M059J (cell line): ENCODE data around the gene DBNDD1. TPM values are rescaled to one million over a fixed set of nuclear protein-coding genes. Genes with fewer than 3 reads are reported as not detected.
A peak's percentile ranks its signal among the peaks of the same experiment; 100 is the strongest.
"Not testable (repeated sequence)": the region's sequence is repeated elsewhere in the genome, so short reads cannot be mapped to it uniquely, and the experiment has no call there.

Experiments used
- DNase-seq: peaks from one replicate; pipeline ENCODE4 v3.0.0-alpha.2; 2012; ENCODE audit warnings: low read depth
- total RNA-seq: library from RNA; depleted of rRNA; stranded (reverse); fragments of >200 nt; shearing (Covaris generic); gene quantifications from 2 replicates; pipeline ENCODE4 v1.2.3, GENCODE V29; 2014

The DBNDD1 gene
- total RNA-seq, 1 experiment from 2014 or later = 18.7 TPM

DNA sequence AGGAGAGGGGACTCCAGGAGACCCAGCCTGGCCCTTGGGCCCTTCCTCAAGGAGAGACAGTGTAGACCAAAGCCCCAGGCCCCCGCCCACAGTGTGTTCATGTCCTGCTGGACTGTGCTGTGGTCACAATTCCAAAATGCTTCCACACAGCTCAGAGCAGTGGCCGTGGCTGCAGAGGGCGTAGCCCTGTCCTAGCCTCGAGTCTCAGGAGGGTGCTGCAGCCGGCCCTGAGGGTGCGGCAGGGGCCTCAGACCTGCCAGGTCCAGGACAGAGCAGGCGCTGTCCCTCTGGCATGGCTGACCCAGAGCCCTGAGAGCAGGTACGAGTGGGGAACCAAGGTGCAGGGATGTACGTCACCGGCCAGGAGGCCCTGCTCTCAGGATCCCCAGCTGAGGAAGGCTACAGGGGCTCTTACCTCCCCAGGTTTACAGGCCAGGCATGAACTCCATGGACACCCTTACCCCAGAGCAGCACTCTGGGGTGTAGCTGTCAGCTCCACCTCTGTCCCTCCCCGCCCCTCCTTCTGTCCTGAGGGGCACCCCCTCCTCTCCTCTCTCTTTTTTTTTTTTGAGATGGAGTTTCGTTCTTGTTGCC lies 7.3 kb downstream of the DBNDD1 start:
- DNase-seq = no peak

GRCh38 chr16:90011508-90011819 lies 7.8 kb downstream of the DBNDD1 start:
- no peak for DNase-seq

DNA sequence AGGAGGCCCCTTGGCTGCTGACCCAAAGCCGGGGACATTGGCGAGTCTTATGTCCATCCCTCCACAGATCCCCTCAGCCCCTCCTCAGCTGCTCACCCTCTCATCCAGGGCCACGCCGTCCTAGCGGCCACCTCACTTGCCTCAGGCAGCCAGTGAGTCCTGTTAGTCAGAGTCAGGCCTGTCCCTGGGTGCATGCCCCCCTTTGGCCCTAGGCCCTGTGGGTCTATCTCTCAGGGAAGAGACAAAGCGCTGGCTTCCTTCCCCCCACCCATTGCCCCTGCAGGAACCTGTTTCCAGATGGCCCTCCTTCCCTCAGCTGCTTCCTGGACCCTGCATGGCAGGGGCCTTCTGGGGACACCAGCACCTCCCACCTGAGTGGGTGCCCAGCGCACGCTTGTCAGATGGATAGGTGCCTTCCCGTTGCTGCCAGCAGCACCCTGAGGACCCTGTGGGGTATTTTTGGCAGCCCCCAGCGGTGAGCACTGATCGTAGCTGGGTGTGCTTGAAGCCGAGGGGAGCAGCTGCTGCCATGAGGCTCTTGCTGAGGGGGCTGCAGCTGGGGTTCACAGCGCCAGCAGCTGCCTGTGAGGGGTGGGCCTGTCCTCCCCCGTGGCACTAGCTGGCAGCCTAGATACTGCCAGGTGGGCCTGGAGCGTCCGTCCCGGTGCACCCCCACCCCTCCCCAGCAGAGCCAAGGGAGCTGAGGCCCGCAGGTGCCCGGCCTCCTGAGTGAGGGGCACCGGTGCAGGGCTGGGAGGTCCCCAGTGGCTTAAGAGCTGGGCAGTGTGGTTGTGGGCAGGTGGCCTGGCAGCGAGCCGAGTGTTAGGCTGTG lies 8.4 kb downstream of the DBNDD1 start:
- DNase-seq = no peak

DNA sequence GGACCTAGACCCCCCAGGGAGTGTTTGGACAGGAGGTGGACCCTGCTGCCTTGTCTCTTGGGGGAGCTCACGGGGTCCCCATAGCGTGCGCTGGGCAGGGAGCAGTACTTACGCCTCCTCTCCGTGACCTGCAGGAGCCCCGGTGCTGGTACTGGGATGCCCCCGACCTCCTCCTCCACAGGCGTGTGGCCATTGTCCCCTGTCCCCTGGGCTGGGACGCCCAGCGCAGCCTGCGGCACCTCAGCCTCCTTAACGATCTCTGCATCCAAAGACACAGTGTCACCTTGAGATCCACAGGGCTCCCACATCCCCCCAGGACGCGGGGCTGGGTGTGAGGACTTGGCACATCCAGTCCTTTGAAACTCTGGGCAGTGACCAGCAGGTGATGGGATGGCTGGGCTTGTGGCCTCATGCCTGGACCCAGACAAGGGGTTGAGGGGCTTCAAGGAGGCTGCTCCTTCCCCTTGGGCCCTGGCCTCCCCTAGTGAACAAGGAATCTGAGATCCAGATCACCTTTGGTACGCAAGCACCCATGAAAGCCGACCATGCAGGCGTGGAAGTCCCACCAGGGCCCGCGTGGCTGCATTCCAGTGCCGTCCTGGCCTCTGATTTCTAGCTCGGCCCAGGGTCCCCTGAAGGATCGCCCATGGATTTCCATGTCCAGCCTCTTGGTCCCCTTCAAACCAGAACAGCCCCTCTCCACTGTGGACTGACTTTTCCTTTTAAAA lies 9.9 kb downstream of the DBNDD1 start:
- no peak for DNase-seq

DNA sequence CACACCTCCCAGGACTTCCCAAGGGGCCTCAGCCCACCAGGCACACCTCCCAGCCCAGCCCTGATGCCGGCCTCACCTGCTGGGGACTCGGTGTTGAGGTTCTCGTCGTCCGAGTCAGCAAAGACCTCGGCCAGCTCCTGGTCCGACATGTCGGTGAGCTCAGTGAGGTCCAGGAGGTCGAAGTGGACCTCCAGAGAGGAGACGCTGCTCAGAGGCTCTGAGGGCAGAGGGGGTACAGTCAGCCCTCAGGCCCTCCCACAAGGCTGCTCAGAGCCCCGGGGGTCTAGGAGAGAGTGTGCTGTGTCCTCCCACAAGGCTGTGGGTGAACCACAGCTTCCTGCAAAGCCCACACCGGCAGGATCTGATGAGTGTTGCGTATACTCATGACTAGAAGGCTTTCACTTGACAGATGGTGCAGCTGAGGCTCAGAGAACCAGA lies 10.5 kb downstream of the DBNDD1 start:
- no peak for DNase-seq

- DNase-seq = not testable (repeated sequence)
These were observed 11.5 kb downstream of the DBNDD1 start for GRCh38 chr16:90007635-90008234.

DNA sequence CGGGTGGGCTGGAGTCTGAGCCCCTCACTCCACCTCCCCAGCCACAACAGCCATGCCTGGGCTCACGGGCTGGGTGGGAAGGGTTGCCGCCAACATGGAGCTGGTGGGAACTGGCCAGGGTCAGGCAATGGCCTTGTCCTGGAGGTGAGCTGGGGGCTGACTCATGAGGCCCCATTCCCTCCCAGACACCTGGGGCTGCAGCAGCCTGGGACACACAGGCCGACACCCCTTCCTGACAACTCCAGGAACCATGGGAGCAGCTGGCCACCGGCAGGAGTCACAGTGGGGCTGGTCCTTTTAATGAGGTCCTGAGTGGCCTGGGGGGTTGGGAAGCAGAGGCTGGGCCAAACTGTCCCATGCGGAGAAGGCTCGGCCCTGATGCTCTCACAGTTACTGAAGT lies 12.2 kb downstream of the DBNDD1 start:
- DNase-seq = no peak

GRCh38 chr16:90005956-90006663 lies 13.1 kb downstream of the DBNDD1 start:
- DNase-seq = no peak

GRCh38 chr16:90004577-90004976 lies 14.7 kb downstream of the DBNDD1 start:
- DNase-seq = no peak

- no peak for DNase-seq
These were observed 16.5 kb downstream of the DBNDD1 start for GRCh38 chr16:90002759-90003158.

GRCh38 chr16:90001761-90002503 lies 17.3 kb downstream of the DBNDD1 start:
- no peak for DNase-seq

DNA sequence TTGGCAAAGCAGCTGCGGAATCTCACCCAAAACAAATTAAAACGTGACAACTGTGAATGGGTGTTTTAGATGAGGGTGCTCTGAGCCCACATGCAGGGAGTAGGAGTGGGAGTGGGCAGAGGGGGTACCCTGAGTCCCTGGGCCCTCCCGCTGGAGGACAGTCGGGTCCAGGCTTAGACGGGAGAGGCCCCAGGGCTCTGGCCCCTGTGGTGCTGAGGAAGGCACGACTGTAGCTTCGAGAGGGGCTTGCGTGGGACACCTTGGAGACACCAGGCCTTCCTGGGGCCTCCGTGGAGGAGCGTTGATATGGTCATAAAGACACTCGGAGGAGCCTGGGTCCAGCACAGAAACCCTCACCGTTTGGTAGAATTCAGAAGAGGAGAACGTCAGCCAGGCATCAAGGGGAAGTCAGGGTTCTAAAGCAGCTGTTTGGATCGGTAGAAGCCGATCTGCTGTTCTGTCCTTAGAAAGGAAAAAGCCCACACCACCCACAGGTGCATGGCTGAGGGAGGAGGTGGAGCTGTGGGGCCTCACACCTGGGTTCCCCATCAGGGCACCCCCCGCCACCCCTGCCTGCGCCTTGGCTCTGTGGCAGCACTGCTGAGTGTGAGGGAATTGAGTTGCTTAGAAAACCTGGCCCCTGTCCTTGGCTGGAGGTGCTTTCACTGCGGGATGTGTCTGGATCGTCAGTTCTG lies 18.4 kb downstream of the DBNDD1 start:
- no peak for DNase-seq

DNA sequence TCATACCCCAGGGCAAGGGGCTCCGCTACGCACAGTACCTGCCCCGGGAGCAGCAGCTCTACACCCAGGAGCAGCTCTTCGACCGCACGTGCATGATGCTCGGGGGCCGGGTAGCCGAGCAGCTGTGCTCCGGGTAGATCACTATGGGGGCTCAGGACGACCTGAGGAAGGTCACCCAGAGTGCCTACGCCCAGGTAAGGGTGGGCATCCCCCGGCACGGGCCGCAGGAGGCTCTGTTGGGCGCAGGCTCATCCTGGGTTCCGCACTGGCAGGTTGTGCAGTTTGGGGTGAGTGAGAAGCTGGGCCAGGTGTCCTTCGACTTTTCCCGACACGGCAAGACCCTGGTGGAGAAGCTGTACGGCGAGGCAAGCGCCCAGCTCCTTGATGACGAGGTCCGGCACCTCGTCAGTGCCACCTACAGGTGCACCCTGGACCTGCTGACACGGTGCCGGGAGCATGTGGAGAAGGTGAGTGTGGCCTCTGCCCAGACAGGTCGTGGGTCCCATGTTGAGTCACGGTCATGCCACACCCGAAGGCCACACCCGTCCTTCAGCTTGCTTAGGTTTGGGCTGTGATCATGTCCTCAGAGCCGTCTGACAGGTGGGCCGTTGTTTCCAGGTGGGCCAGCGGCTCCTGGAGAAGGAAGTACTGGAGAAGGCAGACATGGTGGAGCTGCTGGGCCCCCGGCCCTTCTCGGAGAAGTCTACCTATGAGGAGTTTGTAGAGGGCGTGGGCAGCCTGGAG lies 19.3 kb downstream of the DBNDD1 start:
- DNase-seq = no peak

DNA sequence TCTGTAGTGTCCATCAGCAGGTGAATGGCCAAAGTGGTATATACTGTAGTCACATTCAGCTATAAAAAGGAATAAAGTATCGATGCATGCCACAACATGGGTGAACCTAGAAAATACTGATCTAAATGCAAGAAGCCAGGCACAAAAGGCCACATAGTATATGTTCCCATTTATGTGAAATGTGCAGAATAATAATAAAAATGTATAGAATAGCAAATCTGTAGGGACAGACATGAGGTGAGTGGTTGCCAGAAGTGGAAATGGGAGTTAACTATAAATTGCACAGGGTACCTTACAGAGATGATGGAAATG lies 23.1 kb downstream of the DBNDD1 start:
- DNase-seq = no peak

GRCh38 chr16:89995475-89996177 lies 23.6 kb downstream of the DBNDD1 start:
- peak; percentile 61 for DNase-seq

DNA sequence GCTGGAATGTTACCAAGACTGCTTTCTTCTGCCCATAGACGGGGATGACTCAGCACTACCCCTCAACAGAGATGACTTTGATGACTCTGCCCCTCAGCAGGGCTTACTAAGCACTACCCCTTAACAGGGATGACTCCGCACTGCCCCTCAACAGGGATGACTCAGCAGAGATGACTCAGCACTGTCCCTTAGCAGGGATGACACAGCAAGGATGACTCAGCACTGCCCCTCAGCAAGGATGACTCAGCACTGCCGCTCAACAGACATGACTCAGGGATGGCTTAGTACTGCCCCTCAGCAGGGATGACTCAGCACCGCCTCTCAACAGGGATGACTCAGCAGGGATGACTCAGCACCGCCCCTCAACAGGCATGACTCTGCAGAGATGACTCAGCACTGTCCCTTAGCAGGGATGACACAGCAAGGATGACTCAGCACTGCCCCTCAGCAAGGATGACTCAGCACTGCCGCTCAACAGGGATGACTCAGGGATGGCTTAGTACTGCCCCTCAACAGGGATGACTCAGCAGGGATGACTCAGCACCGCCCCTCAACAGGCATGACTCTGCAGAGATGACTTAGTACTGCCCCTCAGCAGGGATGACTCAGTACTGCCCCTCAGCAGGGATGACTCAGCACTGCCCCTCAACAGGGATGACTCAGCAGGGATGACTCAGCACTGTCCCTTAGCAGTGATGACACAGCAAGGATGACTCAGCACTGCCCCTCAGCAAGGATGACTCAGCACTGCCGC lies 24.4 kb downstream of the DBNDD1 start:
- peak; percentile 67 for DNase-seq

GRCh38 chr16:89994389-89994720 lies 24.9 kb downstream of the DBNDD1 start:
- no peak for DNase-seq

GRCh38 chr16:89993971-89994370 lies 25.3 kb downstream of the DBNDD1 start:
- no peak for DNase-seq

DNA sequence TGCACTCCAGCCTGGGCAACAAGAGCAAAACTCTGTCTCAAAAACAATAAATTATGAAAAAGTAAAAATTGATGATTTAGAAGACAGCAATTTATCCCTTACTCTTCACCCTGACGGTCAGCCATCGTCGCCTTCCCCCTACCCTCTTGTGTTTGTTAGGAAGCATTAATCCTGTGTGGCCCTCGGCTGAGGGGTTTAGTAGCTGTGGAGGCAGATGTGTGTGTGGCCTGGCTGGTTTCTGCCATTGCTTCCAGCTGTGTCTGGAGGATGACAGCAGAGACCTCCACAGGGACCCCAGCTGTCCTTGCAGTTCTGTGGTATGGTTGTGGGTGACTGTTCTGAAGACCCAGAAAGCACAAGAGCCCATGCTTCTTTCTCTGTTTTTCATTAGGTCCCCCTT lies 25.9 kb downstream of the DBNDD1 start:
- DNase-seq = no peak
